ENCODE data around the gene TMEM82.

Gene TMEM82

DNA sequence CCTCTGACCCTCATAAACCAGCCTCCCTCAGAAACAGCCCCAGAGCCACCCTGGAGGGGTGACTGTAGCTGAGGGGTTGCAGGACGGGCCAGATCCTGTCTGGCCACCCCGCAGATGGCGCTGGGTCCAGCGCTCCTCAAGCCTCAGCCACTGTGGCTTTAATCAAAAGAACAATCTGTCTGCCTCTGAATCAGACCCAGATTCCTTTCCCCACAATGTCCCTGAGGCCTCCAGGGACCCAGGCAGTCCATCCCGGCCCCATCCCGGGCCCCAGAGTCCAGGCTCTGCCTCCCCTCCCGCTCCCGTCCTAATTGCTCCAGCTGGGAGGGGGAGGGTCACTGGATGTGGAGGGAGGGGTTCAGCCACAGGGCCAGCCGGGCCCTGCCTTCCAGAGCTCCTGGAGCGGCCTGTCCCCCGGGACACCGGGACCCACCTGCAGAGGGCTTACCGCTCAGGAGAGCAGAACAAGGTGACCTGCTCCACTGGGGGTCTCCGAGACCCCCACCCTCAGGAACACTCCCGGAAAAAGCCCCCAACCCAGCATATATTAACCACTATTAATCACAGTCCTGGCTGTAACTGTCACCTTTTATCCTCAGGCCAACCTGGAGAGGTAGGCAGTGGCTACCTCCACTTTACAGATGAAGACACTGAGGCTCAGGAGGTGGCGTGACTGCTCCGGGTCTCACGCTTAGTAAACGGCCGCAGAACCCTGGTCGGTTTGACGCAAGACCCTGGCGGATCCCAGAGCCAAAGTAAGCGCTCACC lies 15.5 kb downstream of the TMEM82 start:
- no peak for DNase-seq

DNA sequence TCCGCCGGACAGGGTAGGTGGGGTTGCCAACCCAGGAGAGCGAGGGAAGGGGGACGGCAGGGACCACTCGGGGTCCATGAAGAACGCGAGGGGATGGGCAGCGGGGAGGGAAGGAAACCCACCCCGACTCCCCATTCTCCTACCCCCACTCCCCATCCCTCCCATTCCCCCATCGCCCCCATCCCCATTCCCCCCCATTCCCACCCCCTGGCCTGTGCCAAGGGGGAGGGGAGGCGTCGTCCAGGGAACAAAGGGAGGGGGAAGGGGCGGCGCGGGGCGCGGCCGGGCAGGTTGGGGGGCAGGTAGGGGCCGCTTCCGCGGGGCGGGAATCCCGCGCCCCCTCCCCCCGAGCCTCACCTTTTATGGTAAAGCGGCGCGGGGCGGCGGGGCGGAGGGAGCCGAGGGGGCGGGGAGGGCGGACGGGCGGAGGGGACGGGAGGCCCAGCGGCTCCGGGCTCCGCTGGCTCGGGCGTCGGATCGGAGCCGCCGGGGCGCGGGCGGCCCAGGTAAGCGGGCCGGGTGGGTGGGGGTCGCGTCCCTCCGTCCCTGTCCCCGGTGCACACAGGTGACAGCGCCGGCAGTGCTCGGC lies 16.1 kb downstream of the TMEM82 start, which contains the start of gene FBLIM1:
Gene FBLIM1, plus strand, starts transcription at position 453 of the 589 bp plus-strand sequence. CDS start 6,189 bp downstream, outside the sequence.
- no peak for DNase-seq

DNA sequence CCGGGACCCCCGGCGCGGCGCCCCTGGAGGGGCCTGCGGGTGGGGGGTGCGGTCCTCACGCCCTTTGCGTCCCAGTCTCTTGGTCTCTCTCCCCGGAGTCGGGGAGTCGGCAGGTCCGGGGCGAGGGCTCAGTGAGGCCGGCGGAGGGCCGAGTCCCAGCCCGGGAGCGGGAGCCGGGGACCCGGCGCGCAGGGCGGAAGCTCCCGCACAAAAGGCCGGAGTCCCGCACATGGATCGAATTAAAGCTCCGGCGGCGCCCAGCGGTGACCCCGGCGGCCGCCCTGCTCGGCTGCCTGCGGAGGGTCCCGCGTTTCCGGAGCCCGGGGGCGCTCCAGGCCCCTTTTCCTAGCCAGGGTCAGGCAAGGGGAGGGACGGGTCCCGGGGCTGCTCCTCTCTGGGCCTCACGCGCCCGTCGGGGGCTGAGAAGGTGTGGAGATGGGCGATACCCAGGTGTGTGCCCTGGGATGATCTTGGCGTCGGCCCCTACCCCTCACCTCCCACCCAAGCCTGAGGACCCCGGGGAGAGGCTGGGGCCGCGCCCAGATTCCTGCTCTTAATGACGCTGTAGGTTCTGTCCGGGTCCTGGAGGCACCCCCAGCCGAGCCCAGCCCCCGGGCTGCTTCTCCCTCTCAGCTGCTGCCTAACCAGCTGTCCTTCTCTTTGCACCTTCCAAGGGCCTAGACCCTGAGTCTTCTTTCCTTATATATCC lies 16.8 kb downstream of the TMEM82 start:
- no peak for DNase-seq

DNA sequence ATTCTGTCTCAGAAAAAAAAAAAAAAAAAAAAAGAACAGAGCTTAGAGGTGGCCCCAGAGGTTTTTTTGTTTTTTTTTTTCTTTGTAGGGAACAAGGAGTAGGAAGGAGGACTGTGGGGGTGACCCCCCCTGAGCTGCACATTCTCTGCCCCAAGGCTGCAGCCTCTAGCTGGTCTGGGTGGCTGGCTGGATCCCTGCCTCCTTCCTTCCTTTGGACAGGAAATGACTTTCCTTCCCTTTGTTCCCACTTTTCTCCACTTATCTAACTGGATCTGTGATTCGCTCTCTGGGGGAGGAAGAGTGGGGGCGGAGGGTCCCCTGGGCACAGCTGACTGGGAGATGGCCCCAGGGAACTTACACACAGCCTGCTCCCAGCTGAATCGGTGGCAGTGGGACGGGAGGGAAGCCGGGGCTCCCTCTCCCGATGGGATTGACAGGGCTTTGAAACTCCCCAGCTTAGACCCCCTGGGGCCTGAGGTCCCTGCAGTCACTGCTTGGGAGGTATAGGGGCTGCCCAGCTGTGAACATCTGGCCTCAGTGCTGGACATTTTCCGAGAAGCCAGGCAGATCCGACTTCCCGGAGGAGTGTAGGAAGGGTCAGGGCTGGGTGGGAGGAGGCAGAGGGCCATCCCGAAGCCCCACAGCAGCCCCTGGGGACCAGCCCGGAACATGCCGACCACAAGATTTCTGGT lies 18.4 kb downstream of the TMEM82 start:
- DNase-seq: no peak

DNA sequence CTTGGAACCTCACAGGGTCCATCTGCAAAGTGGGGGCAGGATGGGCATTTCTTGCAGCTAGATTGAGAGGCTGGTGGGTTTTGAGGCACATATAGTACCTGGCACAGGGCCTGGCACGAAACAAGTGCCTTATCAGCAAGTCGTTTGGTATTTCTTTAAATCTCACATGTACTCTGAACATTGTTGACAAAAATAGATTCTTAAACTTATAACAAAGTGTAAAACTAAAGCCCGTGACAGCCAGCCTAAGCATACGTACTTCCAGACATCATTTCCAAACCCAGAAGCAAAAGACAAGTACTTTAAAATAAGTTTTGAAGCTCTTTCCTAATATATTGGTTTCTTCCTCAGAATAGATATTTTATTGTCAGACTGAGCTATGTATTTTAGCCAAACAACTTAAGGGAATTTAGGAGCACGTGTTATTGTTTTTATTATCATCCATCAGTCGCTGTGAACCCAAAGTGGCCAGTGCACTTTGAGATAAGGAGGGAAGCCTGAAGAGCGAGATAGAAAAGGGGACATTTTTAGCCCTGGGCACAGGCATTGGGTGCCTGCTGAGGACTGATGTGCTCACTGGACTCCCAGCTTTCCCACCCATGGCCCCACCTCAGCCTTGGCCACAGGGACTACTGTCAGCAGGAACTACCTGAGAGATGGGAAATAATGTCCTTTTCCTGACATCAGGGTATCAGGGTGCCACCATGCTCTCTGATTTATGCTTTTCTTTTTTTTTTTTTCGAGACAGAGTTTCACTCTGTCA lies 19.2 kb downstream of the TMEM82 start:
- DNase-seq: no peak

DNA sequence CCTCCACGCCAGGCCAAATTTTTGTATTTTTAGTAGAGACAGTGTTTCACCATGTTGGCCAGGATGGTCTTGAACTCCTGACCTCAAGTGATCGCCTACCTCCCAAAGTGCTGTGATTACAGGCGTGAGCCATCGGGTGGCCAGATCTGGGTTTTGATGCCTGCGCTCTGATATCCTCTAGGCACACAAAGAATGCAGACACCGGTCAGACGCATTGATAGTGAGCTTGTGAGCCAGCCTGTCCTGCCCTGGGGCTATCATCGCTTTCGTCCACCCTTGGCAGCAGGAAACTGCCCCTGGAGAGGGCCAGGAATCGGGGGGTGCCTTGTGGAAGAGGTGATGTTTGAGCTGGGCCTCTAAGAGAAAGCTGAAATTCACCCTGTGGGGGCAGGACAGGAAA lies 20.2 kb downstream of the TMEM82 start:
- DNase-seq: no peak

DNA sequence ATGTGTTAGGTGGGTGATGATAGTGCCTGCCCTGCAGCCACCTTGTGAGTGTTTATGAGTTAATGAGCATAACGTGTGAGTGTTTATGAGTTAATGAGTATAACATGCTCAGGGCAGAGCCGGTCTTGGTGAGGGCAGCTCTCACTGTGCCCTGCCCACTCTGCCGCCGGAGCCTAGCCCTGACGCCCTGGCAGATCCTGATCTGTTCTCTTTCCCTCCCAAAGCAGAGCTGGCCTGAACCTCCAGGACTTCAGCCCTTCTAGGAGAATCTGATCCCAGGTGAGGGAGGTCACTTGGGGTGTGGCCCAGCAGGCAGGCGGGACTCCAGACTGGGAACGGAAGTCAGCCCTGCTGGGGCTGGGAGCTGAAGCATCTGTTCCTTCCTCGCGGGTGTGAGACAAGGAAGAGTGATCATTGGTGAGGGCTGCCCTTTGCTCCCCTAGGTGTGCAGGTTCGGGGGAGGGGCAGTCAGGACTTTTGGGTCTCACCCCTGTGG lies 22.0 kb downstream of the TMEM82 start:
- DNase-seq: no peak

DNA sequence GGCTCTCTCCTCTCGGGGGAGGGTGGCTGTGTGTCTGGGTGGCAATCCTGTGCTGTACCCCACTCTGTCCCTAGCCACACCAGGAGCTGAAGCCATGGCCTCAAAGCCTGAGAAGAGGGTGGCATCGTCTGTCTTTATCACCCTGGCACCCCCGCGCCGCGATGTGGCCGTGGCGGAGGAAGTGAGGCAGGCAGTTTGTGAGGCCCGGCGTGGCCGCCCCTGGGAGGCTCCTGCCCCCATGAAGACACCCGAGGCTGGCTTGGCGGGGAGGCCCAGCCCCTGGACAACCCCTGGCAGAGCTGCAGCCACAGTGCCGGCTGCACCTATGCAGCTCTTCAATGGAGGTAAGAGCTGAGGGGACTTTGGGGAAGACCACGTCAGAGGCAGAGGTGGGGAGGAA lies 22.6 kb downstream of the TMEM82 start:
- no peak for DNase-seq

DNA sequence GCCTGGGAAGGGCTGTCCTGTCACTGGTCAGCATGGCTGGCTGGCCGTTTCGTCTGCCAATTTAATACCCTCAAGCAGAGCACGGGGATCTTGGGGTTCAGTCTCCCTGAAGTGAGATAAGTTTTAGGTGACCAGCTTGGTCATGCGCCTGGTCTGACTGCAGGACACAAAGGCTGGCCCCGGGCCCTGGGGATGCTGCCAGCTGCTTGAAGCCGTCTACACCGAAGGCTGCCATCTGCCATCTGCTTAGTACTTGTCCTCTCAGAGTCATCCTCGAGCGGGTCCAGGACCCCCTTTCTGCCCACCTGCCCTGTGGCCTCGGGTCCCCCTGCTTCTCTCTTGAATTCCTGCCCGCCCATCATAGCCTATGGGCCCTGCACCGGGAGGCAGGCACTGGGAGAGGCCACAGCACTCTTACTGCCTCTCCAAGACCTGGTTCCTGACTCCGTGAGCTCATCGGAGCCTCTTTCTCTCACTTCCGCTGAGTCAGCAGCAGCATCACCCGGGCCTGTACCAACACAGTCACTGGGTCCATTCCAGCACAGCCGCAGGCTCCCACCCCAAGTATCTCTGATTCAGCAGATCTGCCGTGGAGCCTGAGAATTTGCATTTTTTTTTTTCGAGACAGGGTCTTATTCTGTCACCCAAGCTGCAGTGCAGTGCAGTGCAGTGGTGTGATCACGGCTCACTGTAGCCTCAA lies 23.3 kb downstream of the TMEM82 start:
- no peak for DNase-seq

DNA sequence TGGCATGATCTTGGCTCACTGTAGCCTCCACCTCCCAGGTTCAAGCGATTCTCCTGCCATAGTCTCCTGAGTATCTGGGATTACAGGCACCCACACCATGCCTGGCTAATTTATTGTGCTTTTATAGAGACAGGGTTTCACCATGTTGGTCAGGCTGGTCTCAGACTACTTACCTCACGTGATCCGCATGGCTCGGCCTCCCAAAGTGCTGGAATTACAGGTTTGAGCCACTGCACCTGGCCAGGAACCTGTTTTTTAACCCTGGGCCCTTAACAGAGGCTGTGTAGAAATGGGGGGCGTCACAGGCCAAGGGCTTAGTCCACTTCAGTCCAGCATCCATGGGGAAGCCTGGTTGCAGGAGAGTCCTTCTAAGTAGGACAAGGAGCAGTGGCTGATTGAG lies 25.6 kb downstream of the TMEM82 start:
- no peak for DNase-seq

DNA sequence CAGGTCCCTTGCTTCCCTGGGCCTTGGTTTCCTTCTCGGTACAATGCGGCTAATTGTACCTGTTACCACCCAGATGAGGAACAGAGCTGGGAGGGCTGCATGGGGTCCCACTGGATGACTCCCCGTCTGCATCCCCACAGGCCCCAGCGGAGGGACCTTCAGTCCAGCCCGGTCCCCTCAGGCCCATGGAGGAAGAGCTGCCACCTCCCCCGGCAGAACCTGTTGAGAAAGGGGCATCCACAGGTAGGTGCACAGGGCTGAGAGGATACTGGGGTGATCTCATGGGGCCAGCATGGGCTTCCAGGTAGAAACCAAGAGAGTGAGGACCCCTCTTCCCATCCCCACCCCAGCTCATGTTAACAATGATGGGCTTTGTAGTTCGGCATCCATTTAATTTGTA lies 26.1 kb downstream of the TMEM82 start:
- DNase-seq: no peak

DNA sequence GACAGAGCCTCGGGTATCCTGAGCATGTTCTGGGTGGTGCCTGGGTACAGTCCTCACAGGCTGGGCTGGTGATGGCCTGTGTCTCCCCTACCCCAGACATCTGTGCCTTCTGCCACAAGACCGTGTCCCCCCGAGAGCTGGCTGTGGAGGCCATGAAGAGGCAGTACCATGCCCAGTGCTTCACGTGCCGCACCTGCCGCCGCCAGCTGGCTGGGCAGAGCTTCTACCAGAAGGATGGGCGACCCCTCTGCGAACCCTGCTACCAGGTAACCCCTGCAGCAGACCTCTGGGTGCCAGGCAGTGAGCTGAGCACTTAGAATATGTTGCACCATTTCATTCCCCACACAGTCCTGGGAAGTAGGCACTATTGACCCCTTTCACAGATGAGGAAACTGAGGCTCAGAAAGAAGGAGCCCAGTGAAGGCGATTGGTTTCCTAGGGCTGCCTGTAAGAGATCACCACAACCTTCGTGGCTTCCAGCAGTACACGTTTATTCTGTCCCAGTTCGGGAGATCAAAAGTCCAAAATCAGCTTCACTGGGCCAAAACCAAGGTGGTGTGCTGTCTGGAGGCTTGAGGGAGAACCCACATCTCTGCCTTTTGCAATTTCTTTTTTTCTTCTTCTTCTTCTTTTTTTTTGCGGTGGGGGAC lies 28.1 kb downstream of the TMEM82 start:
- DNase-seq: no peak

DNA sequence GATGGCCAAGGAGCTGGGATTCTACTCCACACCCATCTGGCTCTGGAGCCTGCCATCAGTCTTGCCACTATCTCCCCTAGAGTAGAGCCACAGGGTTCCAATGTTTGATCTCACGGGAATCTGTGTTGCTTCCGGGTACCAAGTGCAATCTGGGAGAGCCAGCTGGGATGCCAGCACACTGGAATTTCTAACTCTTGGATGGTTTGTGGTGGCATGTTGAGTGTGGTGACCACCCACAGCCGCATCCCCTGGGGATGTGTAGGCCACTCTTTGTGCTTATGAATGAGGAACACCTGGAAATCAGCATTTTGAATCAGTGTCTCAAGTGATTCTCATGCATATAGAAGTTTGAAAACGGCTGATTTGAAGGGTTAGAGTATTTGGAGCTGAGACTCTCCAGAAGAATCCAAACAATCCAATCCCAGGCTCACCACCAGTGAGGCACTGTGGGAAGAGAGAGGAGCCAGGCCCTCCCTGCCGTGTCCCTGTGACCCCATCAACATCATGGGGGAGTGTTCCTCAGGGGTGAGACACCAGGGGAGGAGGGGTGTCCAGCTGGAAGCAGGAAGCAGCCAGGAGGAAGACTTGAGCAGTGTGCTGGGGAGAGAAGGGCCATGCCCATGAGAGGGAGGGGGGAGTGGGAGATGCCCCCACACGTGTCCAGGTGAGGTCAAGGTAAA lies 29.7 kb downstream of the TMEM82 start:
- no peak for DNase-seq

DNA sequence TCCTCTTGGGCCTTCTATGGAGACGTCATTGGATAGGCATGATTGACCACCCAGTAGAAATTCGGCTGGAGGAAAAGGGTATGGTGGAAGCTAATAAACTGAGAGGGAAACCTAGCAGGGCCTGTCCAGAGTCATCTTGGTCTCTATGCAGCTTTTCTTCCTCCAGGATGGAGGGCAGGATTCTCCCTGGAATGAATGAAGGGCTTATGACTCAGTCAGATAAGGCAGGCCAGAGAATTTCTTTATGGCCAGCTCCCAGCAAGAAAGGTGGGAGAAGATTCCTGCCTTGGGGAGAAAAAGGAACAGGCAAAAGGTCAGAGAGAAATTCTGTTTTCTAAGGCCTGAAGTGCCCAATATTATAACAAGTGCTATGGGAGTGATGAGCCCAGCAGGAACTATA lies 33.4 kb downstream of the TMEM82 start:
- DNase-seq: no peak

DNA sequence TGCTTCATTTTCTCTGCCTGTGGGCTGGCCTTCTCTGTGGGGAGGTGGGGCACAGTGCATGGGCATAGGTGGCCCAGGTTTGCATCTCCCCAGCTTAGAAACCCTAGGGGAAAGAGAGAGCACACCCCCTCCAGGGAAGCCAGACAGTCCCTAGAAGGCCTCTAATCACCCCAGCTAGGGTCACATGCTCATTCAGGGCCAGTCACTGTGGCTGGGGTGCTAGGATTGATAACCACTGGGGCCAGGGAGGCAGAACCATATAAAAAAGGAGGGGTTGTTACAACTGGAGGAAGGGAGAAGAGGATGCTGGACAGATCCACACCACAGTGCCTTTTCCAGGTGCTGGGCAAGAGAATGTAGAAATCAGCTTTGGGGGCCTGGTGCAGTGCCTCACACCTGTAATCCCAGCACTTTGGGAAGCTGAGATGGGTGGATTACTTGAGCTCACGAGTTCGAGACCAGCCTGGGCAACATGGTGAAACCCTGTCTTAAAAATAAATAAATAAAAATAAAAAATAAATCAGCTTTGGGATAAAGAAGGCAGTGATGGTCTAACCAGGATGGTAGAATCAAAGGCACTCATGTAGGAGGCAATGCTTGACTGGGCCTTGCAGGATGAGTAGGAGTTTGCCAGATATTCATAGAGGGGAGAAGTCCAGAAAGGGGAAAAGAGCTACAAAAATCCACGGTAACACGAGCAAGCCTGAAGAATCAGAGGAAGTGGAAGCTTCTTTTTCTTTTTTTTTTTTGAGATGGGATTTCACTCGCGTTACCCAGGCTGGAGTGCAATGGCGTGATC lies 35.8 kb downstream of the TMEM82 start:
- DNase-seq: no peak

DNA sequence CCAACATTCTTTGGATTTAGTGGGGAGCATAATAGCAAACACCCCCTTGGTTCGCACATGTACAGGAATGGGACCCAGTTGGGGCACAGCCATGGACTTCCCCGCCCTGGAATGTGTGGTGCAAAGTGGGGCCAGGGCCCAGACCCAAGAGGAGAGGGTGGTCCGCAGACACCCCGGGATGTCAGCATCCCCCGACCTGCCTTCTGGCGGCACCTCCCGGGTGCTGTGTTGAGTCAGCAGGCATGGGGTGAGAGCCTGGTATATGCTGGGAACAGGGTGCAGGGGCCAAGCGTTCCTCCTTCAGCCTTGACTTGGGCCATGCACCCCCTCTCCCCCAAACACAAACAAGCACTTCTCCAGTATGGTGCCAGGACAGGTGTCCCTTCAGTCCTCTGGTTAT lies 43.4 kb downstream of the TMEM82 start:
- DNase-seq: no peak

DNA sequence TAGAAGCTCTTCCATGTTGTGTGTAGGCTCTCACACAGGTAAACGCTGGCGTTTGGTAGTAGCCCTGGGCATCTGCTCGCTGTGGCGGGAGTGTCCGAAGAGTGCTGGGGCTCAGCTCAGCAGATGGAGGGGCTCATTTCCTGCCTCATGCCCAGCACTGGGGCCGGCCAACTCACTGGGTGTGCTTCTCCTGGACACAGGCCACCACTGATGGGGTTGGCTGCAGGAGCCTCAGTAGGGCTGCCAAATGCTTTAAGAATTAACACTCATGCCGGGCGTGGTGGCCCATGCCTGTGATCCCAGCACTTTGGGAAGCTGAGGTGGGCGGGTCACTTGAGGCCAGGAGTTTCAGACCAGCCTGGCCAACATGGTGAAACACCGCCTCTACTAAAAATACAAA lies 44.3 kb downstream of the TMEM82 start:
- no peak for DNase-seq

DNA sequence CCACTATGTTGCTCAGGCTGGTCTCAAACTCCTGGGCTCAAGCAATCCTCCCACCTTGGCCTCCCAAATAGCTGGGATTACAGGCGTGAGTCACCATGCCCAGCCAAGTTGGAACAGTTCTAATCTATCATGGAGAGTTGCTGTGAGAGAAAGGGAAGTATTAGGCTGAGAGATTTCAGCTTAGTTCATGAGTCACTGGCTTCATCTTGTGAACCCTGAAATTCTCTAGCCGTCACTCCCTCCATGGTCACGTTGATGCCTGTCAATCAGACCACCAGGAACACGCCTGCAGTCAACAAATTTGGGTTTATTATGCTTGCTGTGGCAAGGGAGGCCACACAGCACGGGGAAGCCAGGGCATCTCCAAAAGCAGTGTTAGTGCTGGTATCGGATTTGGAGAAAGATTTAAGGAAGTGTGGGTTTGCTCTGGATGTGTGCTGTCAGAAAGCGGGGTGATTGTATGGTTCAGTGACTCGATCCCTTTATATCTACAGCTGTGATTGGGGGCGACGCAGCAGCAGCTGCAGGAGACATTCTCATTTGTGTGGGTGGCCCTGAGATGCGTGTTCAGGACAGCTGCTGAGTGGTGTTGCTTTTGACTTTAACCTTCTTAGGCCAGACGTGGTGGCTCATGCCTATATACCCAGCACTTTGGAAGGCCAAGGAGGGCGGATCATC lies 46.5 kb downstream of the TMEM82 start:
- peak; percentile 33 to 39 for DNase-seq

DNA sequence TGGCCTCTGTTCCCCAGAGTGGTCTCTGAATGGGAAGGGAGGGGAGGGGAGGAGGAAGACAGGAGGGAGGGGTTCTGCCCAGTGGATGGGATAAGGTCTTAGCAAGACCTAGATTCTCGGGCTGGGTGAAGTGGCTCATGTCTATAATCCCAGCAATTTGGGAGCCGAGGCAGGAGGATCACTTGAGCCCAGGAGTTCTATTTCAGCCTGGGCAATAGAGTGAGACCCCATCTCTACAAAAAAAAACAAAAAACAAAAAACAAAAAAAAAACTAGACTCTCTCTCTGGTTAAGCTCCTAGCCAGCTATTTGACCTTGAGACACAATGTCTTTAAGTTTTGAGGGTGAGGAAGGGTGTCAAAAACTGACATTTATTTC lies 53.8 kb downstream of the TMEM82 start:
- no peak for DNase-seq
